A549 treated with AZD9567 at 1 μM for 4 hours (cell line): ENCODE measurements around the gene PUSL1. TPM values are rescaled to one million over a fixed set of nuclear protein-coding genes. Genes with fewer than 3 reads are reported as not detected.

Source experiments
- total RNA-seq: library from RNA; stranded (reverse); fragments of 200-300 nt; extraction: Qiagen RNA extraction; gene quantifications from 5 replicates; pipeline ENCODE4 v1.2.3, GENCODE V29; 2022; ENCODE audit not compliant: insufficient read depth

PUSL1 gene, protein sequence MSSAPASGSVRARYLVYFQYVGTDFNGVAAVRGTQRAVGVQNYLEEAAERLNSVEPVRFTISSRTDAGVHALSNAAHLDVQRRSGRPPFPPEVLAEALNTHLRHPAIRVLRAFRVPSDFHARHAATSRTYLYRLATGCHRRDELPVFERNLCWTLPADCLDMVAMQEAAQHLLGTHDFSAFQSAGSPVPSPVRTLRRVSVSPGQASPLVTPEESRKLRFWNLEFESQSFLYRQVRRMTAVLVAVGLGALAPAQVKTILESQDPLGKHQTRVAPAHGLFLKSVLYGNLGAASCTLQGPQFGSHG
- 12.9 to 26.3 TPM (median 24.1 TPM) in 5 replicates for total RNA-seq

DNA sequence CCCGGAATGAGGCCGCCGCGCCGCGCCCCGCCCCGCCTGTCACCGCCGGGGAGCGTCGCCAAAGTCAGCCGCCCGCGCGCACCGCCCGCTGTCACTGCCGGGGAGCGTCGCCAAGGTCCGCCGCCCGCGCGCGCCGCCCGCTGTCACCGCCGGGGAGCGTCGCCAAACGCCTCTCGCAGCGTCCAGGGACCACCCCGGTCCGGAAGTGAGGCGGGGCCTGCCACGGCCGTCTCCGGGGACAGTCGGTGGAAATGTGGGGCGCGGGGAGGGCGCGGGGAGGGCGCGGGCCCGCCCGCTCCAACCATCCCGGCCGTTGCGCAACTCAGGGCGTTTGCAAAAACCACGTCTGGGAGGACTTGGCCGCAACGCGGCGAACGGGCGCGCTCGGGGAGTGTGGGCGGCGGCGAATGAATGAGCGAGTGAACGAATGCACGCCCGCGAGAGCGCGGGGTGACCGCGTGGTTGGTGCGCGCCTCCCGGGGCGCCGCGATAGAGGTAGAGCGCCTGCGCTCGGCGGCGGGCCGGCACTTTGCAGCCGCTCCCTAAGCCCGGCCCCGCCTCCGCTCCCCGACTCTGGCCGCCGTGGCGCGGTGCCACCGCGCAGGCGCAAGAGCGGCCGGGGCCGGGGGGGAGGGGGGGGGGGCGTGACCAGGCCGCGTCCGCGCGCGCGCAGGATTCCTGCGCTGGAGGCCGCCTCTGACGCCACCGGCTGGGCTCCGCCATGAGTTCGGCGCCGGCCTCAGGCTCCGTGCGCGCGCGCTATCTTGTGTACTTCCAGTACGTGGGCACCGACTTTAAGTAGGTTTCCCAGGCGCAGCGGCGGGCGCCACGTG, at the start of gene PUSL1, which contains the start of gene ACAP3:
Gene PUSL1 (plus strand): TSS at position 675 of the 833 bp plus-strand sequence. CDS start 47 bp downstream, at position 722.
Gene ACAP3 (minus strand): TSS at position 8 of the 833 bp plus-strand sequence. CDS start 115 bp downstream, outside the sequence.

DNA sequence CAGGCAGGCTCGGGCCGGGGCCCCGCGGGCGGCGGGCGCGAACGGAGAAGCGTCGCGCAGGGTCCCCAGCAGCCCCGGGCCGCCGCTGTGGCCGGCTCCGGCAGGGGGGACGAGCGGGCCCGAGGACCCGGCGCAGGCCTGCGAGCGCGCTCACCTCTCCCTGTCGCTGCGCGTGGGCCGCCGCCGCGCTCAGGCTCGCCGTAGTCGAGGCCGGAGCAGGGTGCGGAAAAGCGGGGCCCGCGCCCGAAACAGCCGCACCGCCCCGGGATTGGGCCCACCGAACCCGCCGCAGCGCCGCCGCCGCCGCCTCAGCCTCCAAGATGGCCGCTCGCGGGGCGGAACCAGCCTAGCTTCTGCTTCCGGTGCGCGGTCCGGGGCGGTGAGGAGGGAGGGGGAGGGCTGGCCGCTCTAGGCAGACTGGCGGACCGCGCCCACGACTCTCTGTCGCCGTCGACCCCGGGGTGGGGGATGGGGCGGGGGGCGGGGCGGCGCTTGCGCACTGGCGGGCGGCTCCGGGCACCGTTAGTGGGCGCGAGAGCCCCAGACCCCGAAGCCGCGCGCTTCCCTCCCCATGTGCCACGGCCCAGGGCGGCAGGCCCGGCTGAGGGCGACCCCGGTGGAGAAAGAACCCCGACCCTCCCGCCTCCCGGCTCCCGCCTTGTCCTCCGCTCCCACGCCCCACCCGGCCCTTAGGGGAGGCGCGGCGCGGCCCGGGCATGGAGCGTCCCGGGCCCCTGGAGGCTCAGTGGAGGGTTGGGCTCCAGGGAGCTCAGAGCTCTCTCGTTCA, 34.7 kb upstream of the PUSL1 start, which contains the start of gene UBE2J2:
Gene UBE2J2 (minus strand): TSS at position 343 of the 787 bp plus-strand sequence. CDS start 5,862 bp downstream, outside the sequence.

DNA sequence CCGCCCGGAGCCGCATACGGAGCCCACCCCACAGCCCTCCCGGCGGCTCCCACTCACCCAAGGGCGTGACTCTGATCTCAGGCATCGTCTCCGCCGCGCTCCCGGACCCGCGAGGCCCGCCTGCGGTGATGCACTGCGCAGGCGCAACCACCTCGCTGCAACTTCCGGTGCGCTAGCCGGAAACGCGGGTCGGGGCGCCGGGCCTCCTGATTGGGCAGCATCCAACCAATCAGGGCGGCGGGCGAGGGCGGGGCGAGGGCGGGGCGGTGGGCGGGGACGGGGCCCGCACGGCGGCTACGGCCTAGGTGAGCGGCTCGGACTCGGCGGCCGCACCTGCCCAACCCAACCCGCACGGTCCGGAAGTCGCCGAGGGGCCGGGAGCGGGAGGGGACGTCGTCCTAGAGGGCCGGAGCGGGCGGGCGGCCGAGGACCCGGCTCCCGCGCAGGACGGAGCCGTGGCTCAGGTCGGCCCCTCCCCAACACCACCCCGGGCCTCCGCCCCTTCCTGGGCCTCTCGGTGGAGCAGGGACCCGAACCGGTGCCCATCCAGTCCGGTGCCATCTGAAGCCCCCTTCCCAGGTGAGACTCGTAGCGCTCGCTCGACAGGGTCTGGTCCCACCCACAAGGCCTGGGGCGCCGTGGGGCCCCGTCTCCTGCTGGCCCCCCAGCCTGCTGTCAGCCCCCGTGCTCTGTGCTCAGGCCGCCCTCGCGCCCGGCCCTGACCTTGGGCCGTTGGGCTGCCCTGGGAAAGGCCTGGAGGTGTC, 16.3 kb downstream of the PUSL1 start, which contains the start of the genes CPTP and INTS11:
Gene CPTP (plus strand): TSS at position 279 of the 764 bp plus-strand sequence. CDS start 2,109 bp downstream, outside the sequence.
Gene INTS11 (minus strand): TSS at position 137 of the 764 bp plus-strand sequence. CDS start 52 bp downstream, at position 85.

DNA sequence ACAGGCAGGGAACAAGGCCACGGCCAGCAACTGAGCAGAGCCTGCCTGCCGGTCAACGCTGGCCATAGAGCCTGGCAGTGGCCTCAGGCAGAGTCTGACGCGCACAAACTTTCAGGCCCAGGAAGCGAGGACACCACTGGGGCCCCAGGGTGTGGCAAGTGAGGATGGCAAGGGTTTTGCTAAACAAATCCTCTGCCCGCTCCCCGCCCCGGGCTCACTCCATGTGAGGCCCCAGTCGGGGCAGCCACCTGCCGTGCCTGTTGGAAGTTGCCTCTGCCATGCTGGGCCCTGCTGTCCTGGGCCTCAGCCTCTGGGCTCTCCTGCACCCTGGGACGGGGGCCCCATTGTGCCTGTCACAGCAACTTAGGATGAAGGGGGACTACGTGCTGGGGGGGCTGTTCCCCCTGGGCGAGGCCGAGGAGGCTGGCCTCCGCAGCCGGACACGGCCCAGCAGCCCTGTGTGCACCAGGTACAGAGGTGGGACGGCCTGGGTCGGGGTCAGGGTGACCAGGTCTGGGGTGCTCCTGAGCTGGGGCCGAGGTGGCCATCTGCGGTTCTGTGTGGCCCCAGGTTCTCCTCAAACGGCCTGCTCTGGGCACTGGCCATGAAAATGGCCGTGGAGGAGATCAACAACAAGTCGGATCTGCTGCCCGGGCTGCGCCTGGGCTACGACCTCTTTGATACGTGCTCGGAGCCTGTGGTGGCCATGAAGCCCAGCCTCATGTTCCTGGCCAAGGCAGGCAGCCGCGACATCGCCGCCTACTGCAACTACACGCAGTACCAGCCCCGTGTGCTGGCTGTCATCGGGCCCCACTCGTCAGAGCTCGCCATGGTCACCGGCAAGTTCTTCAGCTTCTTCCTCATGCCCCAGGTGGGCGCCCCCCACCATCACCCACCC, 22.9 kb downstream of the PUSL1 start, which contains the start of gene TAS1R3:
Gene TAS1R3 (plus strand): TSS at position 213 of the 898 bp plus-strand sequence. CDS start 66 bp downstream, at position 279.

DNA sequence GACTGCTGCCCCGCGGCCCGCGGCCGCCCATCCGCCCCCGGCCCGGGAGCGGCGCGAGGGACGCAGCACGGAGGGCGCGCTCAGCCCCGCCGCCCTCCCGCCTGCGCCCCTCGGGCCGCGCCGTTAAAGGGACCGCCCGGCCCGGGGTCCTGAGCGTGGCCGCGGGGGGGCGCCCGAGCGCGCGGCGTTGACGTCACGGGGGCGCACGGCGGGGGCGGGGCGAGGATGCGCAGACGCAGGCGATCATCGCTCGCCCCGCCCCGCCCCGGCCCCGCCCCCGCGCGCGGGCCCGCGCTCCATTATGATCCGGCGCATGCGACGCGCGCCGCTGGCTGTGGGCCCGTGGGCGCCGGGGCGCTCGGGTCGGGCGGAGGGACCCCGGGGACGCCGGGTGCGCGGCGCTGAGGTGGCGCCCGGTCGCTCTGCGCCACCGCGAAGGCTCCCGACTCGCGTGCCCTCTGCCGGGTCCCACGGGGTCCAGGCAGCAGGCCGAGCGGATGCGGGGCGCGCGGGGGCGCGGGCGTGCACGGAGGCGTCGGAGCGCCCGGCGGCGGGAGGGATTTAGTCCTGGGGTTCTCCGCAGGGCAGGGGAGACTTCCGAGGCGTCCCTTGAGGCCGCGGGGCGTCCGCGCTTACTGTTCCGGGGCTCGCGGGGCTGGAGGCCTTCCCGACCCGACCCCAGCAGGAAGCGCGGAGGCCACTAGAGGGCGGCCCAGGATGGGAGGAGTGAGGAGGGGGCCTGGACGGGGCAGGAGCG, 41.0 kb downstream of the PUSL1 start, which contains the start of gene DVL1:
Gene DVL1 (minus strand): TSS at position 163 of the 757 bp plus-strand sequence. CDS start 353 bp downstream, outside the sequence.

DNA sequence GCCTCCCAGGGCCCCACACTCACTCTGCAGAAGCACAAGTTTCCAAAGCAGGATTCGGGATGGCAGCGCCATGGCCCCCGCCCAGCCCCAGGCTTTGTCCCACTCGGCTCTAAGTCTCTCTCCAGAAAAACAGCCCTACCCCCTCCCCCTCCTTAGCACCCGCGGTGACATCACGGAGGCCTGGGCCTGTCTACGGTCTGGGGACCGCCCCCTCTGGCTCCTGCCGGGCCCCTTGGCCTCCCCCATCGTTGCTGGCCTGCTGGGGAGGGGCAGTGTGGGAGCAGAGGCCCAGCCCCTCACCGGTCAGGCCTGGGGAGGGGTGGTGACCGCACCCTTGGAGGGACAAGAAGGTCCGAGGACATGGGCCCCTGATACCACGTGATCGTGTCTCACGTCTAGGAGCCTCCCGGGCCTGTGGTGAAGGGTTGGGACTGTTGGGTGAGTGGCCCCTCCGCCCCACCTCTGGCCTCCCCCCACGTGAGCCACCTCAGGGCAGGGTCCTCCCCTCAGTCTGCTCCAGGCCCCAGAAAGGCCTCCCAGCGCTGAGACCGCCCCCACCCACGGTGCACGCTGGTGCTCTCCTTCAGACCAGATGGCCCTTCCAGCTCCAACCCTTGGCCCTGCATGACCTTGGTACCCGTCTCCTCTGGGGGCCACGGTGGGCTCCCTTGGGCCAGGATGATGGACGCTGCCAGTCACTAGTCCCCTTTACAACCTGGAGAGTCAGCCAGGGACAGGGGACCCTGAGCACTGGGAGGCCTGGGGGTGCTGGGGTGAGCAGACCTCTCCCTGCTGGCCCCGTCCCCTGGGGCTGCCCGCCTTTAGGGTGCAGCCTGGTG, 50.3 kb downstream of the PUSL1 start, which contains the start of gene MXRA8:
Gene MXRA8 (minus strand): TSS at position 123 of the 839 bp plus-strand sequence. CDS start 51 bp downstream, at position 72.

Other genes starting within 250 kb of the PUSL1 start
- gene RNF223, start 234.3 kb upstream of the PUSL1 start, total RNA-seq, result 0.30 to 0.42 TPM (median 0.36 TPM) in 4 of 5 replicates, not detected in the other
- 8.8 to 14.5 TPM (median 12.9 TPM) in 5 replicates for gene C1orf159, start 192.5 kb upstream of the PUSL1 start, total RNA-seq
- gene TTLL10, start 134.7 kb upstream of the PUSL1 start, total RNA-seq, result not detected in 5 replicates
- 0.09 to 0.20 TPM (median 0.12 TPM) in 3 of 5 replicates, not detected in the others for gene TNFRSF18, start 102.0 kb upstream of the PUSL1 start, total RNA-seq
- gene TNFRSF4, start 94.4 kb upstream of the PUSL1 start, total RNA-seq, result 0.07 to 0.21 TPM (median 0.10 TPM) in 3 of 5 replicates, not detected in the others
- gene SDF4, start 76.6 kb upstream of the PUSL1 start, total RNA-seq, result 104 to 133 TPM (median 126 TPM) in 5 replicates
- gene B3GALT6, start 76.4 kb upstream of the PUSL1 start, total RNA-seq, result 13.1 to 18.5 TPM (median 15.8 TPM) in 5 replicates
- 1.1 to 1.6 TPM (median 1.5 TPM) in 4 of 5 replicates, not detected in the other for gene C1QTNF12, start 61.9 kb upstream of the PUSL1 start, total RNA-seq
- gene UBE2J2, start 34.7 kb upstream of the PUSL1 start, total RNA-seq, result 44.2 to 51.4 TPM (median 48.2 TPM) in 5 replicates
- 1.1 to 18.6 TPM (median 1.4 TPM) in 5 replicates for gene SCNN1D, start 28.2 kb upstream of the PUSL1 start, total RNA-seq
- 6.6 to 21.5 TPM (median 19.8 TPM) in 5 replicates for gene ACAP3, start 667 bp upstream of the PUSL1 start, total RNA-seq
- gene INTS11, start 16.1 kb downstream of the PUSL1 start, total RNA-seq, result 55.6 to 67.7 TPM (median 66.1 TPM) in 5 replicates
- 18.5 to 24.0 TPM (median 22.6 TPM) in 5 replicates for gene CPTP, start 16.2 kb downstream of the PUSL1 start, total RNA-seq
- 0.09 to 0.24 TPM (median 0.17 TPM) in 4 of 5 replicates, not detected in the other for gene TAS1R3, start 22.7 kb downstream of the PUSL1 start, total RNA-seq
- 38.9 to 68.4 TPM (median 63.4 TPM) in 5 replicates for gene DVL1, start 40.8 kb downstream of the PUSL1 start, total RNA-seq
- gene MXRA8, start 50.0 kb downstream of the PUSL1 start, total RNA-seq, result 0.13 to 3.5 TPM (median 0.20 TPM) in 4 of 5 replicates, not detected in the other
- gene AURKAIP1, start 66.6 kb downstream of the PUSL1 start, total RNA-seq, result 105 to 181 TPM (median 175 TPM) in 5 replicates
- gene CCNL2, start 90.7 kb downstream of the PUSL1 start, total RNA-seq, result 32.2 to 72.8 TPM (median 64.8 TPM) in 5 replicates
- gene MRPL20, start 98.7 kb downstream of the PUSL1 start, total RNA-seq, result 133 to 140 TPM (median 135 TPM) in 5 replicates
- 0.06 to 0.10 TPM in 2 of 5 replicates, not detected in the others for gene ANKRD65, start 112.7 kb downstream of the PUSL1 start, total RNA-seq
- 8.4 to 16.5 TPM (median 15.0 TPM) in 5 replicates for gene VWA1, start 127.1 kb downstream of the PUSL1 start, total RNA-seq
- not detected in 5 replicates for gene ATAD3C, start 141.1 kb downstream of the PUSL1 start, total RNA-seq
- gene ATAD3B, start 163.2 kb downstream of the PUSL1 start, total RNA-seq, result 0.86 to 3.6 TPM (median 3.2 TPM) in 5 replicates
- 27.2 to 40.3 TPM (median 38.7 TPM) in 5 replicates for gene ATAD3A, start 203.6 kb downstream of the PUSL1 start, total RNA-seq
- 0.29 to 0.60 TPM (median 0.46 TPM) in 4 of 5 replicates, not detected in the other for gene TMEM240, start 232.0 kb downstream of the PUSL1 start, total RNA-seq